Stimulated activated CD8-positive, alpha-beta memory T cell treated with anti-CD3 and anti-CD28 coated beads, Interleukin-12 subunit alpha, Interleukin-12 subunit beta, amount 100 ng/mL, for 1 hour (primary cell): ENCODE measurements around the gene SELENON.
"Not testable (repeated sequence)": the region's sequence is repeated elsewhere in the genome, so short reads cannot be mapped to it uniquely, and the experiment has no call there.

Experiments
- DNase-seq: peaks from one replicate; pipeline ENCODE4 v3.0.0-alpha.2; 2020; ENCODE audit warnings: low read depth

Gene SELENON

DNA sequence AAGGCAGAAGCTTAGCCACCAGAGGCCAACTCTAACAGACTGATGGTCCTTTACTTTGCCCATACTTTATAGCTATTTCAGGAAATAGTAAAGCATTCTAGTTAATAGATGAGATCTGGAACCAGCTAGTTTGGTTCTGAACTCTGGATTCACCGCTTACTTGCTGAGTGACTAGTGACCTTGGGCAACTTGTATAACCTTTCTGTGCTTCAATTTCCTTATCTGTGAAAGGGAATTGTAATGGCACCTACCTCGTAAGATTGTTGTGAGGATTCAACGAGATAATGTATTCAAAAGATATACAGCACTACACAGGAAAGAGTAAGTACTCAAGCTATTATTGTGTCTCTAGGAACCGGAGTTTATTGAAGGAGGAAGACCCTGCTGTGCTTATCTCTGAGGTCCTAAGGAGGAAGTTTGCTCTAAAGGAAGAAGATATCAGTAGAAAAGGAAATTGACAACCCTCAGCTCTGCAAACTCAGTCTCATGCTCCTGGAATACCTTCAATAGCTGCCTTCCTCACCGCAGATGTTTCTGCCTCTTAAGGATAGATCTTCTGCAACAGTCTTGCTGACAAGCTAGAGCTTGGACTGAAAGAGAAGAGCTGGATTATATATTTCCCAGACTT, 31.7 kb downstream of the SELENON start:
- no peak for DNase-seq

GRCh38 chr1:25832336-25833037, 32.5 kb downstream of the SELENON start:
- no peak for DNase-seq

GRCh38 chr1:25833158-25833557, 33.2 kb downstream of the SELENON start:
- DNase-seq = no peak

- no peak for DNase-seq
Observed at GRCh38 chr1:25834894-25835293, 34.9 kb downstream of the SELENON start.

DNA sequence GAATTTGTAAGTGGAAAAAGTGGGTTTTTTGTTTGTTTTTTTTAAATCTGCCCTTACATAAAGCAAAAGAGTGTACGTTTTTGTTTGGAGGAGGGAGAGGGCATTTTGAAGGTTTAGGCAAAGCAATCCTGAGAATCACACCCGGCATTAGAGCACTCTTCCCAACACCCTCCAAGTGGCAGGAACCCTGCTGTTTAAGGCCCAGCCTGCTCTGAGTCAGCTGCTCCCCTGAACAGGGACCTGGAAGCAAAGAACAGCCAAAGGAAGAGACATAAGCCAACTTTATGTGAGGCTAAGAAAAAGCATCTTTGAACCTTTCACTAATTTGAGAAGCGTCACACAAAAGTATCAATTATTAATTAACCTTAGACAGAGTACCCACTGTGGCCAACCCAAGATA, 36.7 kb downstream of the SELENON start:
- no peak for DNase-seq

- no peak for DNase-seq
Observed at GRCh38 chr1:25837262-25837875, 37.4 kb downstream of the SELENON start.

DNA sequence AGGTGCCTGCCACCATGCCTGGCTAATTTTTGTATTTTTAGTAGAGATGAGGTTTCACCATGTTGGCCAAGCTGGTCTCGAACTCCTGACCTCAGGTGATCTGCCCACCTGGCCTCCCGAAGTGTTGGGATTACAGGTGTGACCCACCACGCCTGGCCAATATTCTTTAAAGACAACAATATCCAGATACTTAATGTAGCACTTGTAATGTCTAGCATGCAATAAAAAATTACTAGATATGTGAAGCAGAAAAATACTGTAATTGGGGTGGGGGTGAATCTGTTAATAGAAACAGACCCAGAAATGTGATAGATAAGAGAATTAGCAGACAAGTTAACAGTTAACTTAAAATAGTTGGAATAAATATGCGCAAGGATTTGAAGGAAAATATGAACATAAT, 39.8 kb downstream of the SELENON start:
- not testable (repeated sequence) for DNase-seq

- no peak for DNase-seq
Observed at GRCh38 chr1:25843483-25843882, 43.5 kb downstream of the SELENON start.

DNA sequence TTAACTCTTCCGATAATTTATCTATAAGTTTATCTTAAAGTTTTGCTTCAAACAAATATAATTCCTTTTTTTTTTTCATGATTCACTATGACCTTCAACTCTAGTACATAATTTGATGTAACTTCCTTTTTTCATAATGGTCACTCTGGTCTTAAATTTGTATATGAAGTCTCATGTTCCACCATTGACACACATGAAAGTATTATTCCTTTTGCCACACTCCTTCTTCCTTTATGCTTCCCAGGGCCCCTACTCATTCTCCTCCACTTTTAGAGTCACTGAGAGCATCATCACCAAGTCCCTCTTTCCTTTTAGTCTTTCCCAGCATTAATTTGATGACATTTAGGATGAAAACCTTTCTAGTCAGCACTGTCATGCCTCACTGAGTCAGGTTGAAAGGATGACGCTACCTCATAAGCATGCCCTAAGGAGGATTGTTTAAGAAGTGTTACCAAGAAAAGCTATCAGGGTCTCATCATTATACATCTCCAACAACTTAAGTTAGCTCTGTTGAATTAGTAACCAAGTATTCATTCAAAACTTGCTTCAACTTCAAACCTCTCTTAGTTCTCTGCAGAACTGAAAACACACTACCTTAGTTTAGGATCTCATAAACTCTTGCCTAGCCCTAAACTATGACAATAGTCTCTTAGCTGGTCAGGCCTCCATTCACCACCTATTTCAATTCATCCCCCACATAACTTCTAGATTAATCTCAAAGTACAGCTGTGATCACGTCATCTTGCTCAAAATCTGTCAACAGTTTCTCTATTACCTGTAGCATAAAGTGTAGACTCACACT, 44.7 kb downstream of the SELENON start:
- DNase-seq = no peak

GRCh38 chr1:25845664-25846063, 45.7 kb downstream of the SELENON start:
- no peak for DNase-seq

GRCh38 chr1:25847929-25848328, 47.9 kb downstream of the SELENON start:
- DNase-seq = no peak

GRCh38 chr1:25848531-25848930, 48.5 kb downstream of the SELENON start:
- no peak for DNase-seq

DNA sequence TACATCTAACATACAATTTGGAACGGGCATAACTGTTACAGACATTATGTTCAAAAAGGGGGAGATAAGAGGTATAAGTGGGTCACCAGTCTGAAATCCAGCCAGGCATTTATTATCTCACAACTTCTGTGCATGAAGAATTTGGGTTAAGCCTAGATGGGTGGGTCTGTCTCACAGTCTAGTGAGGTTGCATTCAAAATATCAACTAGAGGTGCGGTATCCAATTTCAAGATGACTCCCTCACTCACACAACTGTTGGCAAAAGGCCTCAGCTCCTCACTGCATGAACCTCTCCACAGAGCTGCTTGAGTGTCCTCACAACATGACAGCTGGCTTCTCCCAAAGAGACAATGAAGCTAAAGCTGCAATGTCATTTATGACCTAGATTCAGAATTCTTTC, 54.6 kb downstream of the SELENON start:
- no peak for DNase-seq

DNA sequence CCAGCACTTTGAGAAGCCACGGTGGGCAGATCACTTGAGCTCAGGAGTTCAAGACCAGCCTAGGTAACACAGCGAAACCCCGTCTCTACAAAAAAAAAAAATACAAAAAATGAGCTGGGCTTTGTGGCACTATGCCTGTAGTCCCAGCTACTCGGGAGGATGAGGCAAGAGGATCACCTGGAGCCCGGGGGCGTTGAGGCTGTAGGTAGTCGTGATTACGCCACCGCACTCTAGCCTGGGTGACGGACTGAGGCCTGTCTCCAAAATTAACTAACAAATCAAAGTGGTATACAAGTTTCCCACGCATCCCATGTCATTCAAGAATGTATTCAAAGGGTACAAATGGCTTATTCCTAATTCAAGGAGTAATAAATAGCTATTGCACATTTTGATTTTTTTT, 56.9 kb downstream of the SELENON start:
- DNase-seq = no peak

DNA sequence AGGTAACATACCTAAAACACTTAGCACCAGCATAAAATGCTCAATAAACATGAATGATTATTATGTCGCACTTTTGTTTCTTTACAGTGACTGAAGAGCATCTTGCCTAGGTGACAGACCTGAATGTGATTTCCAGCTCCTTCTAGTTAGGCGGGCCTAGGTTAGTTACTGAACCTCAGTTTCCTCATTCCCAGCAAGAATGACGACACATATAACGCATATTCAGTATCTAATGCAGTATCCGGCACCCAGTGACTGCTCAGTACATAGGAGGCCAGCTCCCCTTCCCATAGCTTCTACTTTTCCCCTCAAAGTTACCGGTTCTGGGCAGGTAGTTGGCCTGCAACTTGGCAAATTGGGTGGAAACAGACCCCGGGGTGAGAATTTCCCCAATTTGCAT, 58.5 kb downstream of the SELENON start:
- no peak for DNase-seq

GRCh38 chr1:25858906-25859789, 59.2 kb downstream of the SELENON start, which contains the start of gene AUNIP:
Gene AUNIP (minus strand): TSS chr1:25859457. CDS start chr1:25859357, 100 bp downstream.
- DNase-seq = peak; percentile 83

- no peak for DNase-seq
Observed at GRCh38 chr1:25861316-25862286, 61.6 kb downstream of the SELENON start.

DNA sequence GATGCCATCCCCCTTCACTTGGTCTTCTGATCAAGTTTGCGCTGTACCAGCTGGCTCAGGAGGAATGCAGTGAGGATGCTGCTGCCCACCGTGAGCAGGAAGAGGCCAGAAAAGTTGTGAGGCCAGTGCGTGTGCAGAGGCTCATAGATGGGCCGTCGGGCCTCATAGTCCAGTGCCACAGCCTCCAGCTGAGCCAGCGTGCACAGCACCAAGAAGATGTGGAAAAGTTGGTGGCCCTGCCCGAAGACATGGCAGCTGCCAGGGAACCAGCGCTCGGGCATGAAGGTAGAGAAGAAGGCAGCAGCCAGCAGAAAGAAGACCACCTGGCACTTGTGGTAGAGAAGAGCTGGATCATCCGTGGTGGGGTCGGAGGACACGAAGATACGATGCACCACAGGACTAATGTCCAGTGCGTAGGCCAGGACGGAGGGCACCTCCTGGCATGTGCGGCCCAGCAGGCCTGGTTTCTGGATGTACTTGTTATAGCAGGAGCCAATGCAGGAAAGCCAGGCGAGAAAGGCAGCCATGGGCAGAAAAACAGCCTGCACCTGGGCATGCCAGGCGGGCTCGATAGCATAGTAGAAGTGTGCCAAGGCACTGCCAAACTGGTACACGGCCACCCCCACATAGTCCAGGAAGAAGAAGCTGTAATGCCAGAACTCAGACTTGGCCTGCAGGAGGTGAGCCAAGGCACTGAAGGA, 62.9 kb downstream of the SELENON start:
- DNase-seq = no peak

DNA sequence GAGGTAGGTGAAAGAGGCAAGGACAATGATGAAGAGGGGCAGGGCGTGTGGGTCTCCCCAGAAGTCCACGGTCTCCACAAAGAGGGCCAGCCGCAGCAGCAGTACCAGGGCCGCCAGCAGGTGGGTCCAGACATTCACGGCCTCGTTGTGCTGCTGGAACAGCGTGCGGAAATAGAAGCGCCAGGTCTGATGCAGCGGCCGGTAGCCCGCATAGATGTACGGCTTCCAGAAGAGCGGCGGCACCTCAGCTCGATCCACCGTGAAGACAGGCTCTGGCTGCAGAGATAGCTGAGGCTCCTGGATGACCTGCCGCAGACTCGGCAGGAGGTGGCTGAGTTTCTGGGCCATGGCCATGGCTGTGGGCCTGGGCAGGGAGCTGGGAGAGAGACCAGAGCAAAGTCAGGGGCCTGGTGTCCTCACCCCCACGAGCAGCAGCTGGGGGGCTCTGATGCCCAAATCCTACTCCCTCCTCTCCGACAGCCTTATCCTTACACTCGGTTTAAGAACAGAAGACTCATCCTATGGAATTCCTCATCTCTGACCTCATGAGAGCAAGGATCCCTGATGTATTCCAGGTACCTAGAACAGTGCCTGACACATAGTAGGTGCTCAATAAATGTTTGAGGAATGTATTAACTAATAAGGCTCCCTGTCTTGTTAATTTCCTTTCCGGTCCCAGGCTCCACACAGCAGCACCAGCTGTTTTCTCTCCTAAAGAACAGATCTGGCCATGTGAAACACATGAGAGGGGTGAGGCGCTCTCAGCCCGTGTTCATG, 63.7 kb downstream of the SELENON start:
- DNase-seq = no peak
